GM12865 (cell line): Measurements from ENCODE around the gene NDUFV2.
A peak's percentile ranks its signal among the peaks of the same experiment; 100 is the strongest.

Experiments used
- DNase-seq: peaks from one replicate; pipeline ENCODE4 v3.0.0; 2010; ENCODE audit warnings: low read depth
- H3K4me3 ChIP-seq: 2 replicates; pipeline ENCODE4 v1.5.1; 2011; ENCODE audit warnings: mild to moderate bottlenecking, low read depth, low read length, control low read depth
- TF ChIP-seq, protein P1 (sequence below): IDR thresholded peaks from 2 replicates; pipeline ENCODE4 v1.5.1; 2011; ENCODE audit warnings: low read length, control low read depth, low read depth, inconsistent platforms; ENCODE audit not compliant: insufficient read depth; ENCODE audit errors: missing control alignments

The NDUFV2 gene

GRCh38 chr18:9172506-9173127, 70.1 kb downstream of the NDUFV2 start:
- no peak overlapping the region for H3K4me3 ChIP-seq
- TF ChIP-seq, protein P1, sequence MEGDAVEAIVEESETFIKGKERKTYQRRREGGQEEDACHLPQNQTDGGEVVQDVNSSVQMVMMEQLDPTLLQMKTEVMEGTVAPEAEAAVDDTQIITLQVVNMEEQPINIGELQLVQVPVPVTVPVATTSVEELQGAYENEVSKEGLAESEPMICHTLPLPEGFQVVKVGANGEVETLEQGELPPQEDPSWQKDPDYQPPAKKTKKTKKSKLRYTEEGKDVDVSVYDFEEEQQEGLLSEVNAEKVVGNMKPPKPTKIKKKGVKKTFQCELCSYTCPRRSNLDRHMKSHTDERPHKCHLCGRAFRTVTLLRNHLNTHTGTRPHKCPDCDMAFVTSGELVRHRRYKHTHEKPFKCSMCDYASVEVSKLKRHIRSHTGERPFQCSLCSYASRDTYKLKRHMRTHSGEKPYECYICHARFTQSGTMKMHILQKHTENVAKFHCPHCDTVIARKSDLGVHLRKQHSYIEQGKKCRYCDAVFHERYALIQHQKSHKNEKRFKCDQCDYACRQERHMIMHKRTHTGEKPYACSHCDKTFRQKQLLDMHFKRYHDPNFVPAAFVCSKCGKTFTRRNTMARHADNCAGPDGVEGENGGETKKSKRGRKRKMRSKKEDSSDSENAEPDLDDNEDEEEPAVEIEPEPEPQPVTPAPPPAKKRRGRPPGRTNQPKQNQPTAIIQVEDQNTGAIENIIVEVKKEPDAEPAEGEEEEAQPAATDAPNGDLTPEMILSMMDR = no peak
- no peak for DNase-seq

GRCh38 chr18:9173770-9174233, 71.3 kb downstream of the NDUFV2 start:
- no peak overlapping the region for H3K4me3 ChIP-seq
- TF ChIP-seq, protein P1 = no peak
- DNase-seq = peak; percentile 7

GRCh38 chr18:9174302-9174701, 71.8 kb downstream of the NDUFV2 start:
- no peak overlapping the region for H3K4me3 ChIP-seq
- DNase-seq = no peak
- TF ChIP-seq, protein P1 = no peak

DNA sequence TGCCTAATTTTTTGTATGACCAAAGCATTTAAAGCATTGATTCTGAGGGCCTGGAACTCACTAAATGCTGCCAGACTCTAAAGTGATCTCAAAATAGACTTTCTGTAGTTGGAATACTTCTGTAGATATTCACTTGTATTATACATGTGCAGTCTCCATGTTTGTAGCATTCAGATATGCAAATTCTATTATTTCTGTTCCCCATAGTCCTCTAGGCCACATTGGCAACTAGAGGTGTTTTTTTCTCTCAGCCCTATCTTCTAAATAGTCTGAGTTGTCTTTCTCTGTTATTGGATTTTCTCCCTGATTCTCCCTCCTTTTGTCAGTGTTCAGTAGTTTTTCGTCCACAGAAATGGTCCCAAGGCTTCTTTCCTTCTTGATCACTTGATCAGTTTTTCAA, 72.6 kb downstream of the NDUFV2 start:
- TF ChIP-seq, protein P1 = no peak
- DNase-seq = no peak
- no peak overlapping the region for H3K4me3 ChIP-seq

- TF ChIP-seq, protein P1 = no peak
- H3K4me3 ChIP-seq = no peak overlapping the region
- no peak for DNase-seq
Observed at GRCh38 chr18:9177031-9177430, 74.5 kb downstream of the NDUFV2 start.

GRCh38 chr18:9177466-9177865, 75.0 kb downstream of the NDUFV2 start:
- TF ChIP-seq, protein P1 = no peak
- no peak overlapping the region for H3K4me3 ChIP-seq
- DNase-seq = no peak

GRCh38 chr18:9178557-9178956, 76.1 kb downstream of the NDUFV2 start:
- no peak overlapping the region for H3K4me3 ChIP-seq
- no peak for DNase-seq
- TF ChIP-seq, protein P1 = no peak
